GM23338 (cell line): ENCODE data around the gene TNFAIP8L1. TPM values are rescaled to one million over a fixed set of nuclear protein-coding genes. Genes with fewer than 3 reads are reported as not detected.

Experiments used
- ATAC-seq: fragments of 200-7000 bp; cut with Tn5 transposase; 3 replicates; pipeline ENCODE4 v1.9.1; 2020
- DNase-seq: peaks from one replicate; pipeline ENCODE4 v3.0.0-alpha.2; 2015; ENCODE audit warnings: low spot score
- H2AFZ ChIP-seq: fragments of 200-600 bp; sonication (generic); 2 replicates; pipeline ENCODE4 v1.8.0; 2016; ENCODE audit warnings: antibody characterized with exemption, mild to moderate bottlenecking, moderate library complexity
- H3F3A ChIP-seq: fragments of 200-600 bp; sonication (generic); replicated peaks from 2 replicates; pipeline ENCODE4 v1.8.0; 2017; ENCODE audit warnings: antibody characterized with exemption, mixed run types, low read depth
- H3K27ac ChIP-seq: fragments of 200-600 bp; sonication (generic); 2 replicates; pipeline ENCODE4 v1.6.1; 2016; ENCODE audit warnings: low read depth
- H3K27me3 ChIP-seq: fragments of 200-600 bp; sonication (generic); 2 replicates; pipeline ENCODE4 v1.8.0; 2016; ENCODE audit warnings: mild to moderate bottlenecking, mixed run types, moderate library complexity; ENCODE audit not compliant: insufficient read depth
- H3K36me3 ChIP-seq: fragments of 200-600 bp; sonication (generic); 2 replicates; pipeline ENCODE4 v1.8.0; 2016; ENCODE audit warnings: mild to moderate bottlenecking; ENCODE audit not compliant: insufficient read depth
- H3K4me1 ChIP-seq: fragments of 200-600 bp; sonication (generic); 2 replicates; pipeline ENCODE4 v1.8.0; 2016; ENCODE audit warnings: mild to moderate bottlenecking, moderate library complexity; ENCODE audit not compliant: insufficient read depth
- H3K4me2 ChIP-seq: fragments of 200-600 bp; sonication (generic); 2 replicates; pipeline ENCODE4 v1.7.1; 2017; ENCODE audit warnings: mixed run types
- H3K4me3 ChIP-seq: fragments of 200-600 bp; sonication (generic); 2 replicates; pipeline ENCODE4 v1.6.1; 2016; ENCODE audit warnings: mixed run types
- H3K79me2 ChIP-seq: fragments of 200-600 bp; sonication (generic); replicated peaks from 2 replicates; pipeline ENCODE4 v1.8.0; 2017; ENCODE audit warnings: mild to moderate bottlenecking; ENCODE audit not compliant: insufficient read depth
- H3K9me2 ChIP-seq: fragments of 200-600 bp; sonication (generic); 2 replicates; pipeline ENCODE4 v1.8.0; 2017; ENCODE audit not compliant: insufficient read depth
- H4K20me1 ChIP-seq: fragments of 200-600 bp; sonication (generic); replicated peaks from 2 replicates; pipeline ENCODE4 v1.8.0; 2017; ENCODE audit warnings: mild to moderate bottlenecking; ENCODE audit not compliant: insufficient read depth
- H3K27ac Mint-ChIP-seq: 2 replicates; pipeline ENCODE4 v1.8.0; 2020; ENCODE audit warnings: inconsistent platforms, mild to moderate bottlenecking, moderate library complexity, mixed read lengths
- H3K27me3 Mint-ChIP-seq: 3 replicates; pipeline ENCODE4 v1.8.0; 2022; ENCODE audit warnings: low read depth, mild to moderate bottlenecking, moderate library complexity, mixed read lengths, inconsistent platforms; ENCODE audit not compliant: insufficient read depth, poor library complexity
- H3K36me3 Mint-ChIP-seq: 3 replicates; pipeline ENCODE4 v1.8.0; 2021; ENCODE audit warnings: low read depth, mild to moderate bottlenecking, inconsistent platforms, moderate library complexity, mixed read lengths
- H3K4me1 Mint-ChIP-seq: 3 replicates; pipeline ENCODE4 v1.8.0; 2020; ENCODE audit warnings: mild to moderate bottlenecking, inconsistent platforms, mixed read lengths
- H3K4me3 Mint-ChIP-seq: 3 replicates; pipeline ENCODE4 v1.8.0; 2021; ENCODE audit warnings: moderate library complexity, mild to moderate bottlenecking, inconsistent platforms, mixed read lengths
- H3K9me3 Mint-ChIP-seq: 3 replicates; pipeline ENCODE4 v1.8.0; 2020; ENCODE audit warnings: moderate library complexity, mild to moderate bottlenecking, inconsistent platforms, mixed read lengths
- CREB1 ChIP-seq: fragments of 250-450 bp; sonication (Bioruptor Pico); IDR thresholded peaks from 2 replicates; pipeline ENCODE4 v1.5.0; 2020; ENCODE audit warnings: low read depth, mild to moderate bottlenecking, moderate library complexity
- CTCF ChIP-seq, 2 experiments: fragments of 200-600 bp in 1 of 2; sonication (generic) in 1 of 2; conservative IDR thresholded peaks; 2 replicates each; pipeline versions ENCODE4 v1.5.1 to v1.6.1; 2016 to 2017; ENCODE audit warnings: antibody characterized with exemption in 2 of 2, low read depth in 2 of 2, mild to moderate bottlenecking in 2 of 2, moderate library complexity in 1 of 2
- EZH2 ChIP-seq: fragments of 200-600 bp; sonication (generic); IDR thresholded peaks from one replicate; pipeline ENCODE4 v1.8.0; 2017; ENCODE audit warnings: antibody characterized with exemption, mild to moderate bottlenecking, low read depth; ENCODE audit not compliant: unreplicated experiment
- EZH2phosphoT487 ChIP-seq: fragments of 200-600 bp; sonication (generic); IDR thresholded peaks from one replicate; pipeline ENCODE4 v1.8.1; 2018; ENCODE audit warnings: antibody characterized with exemption; ENCODE audit not compliant: unreplicated experiment
- JUNB ChIP-seq: IDR thresholded peaks from one replicate; pipeline ENCODE4 v1.6.1; 2016; ENCODE audit warnings: antibody characterized with exemption; ENCODE audit not compliant: unreplicated experiment
- POLR2AphosphoS5 ChIP-seq: IDR thresholded peaks from 2 replicates; pipeline ENCODE4 v1.6.1; 2016; ENCODE audit warnings: antibody characterized with exemption, low read depth
- REST ChIP-seq: IDR thresholded peaks from one replicate; pipeline ENCODE4 v1.6.1; 2018; ENCODE audit warnings: antibody characterized with exemption; ENCODE audit not compliant: unreplicated experiment
- ZNF462 ChIP-seq: fragments of 250-450 bp; sonication (Bioruptor Pico); IDR thresholded peaks from 2 replicates; pipeline ENCODE4 v1.5.0; 2020; ENCODE audit warnings: mild to moderate bottlenecking, moderate library complexity
- polyA plus RNA-seq: library from polyadenylated mRNA; unstranded; fragments of >200 nt; fragmentation: Nextera tagmentation; extraction: Ambion mirVana; gene quantifications from 2 replicates; pipeline ENCODE4 v1.2.1, GENCODE V29; 2016
- total RNA-seq: library from RNA; depleted of rRNA; stranded (reverse); fragments of >200 nt; shearing (Covaris generic); gene quantifications from 2 replicates; pipeline ENCODE4 v1.2.3, GENCODE V29; 2014

Gene TNFAIP8L1
- total and polyA plus RNA-seq, 2 experiments from 2014 or later = 2.7 to 4.1 TPM

DNA sequence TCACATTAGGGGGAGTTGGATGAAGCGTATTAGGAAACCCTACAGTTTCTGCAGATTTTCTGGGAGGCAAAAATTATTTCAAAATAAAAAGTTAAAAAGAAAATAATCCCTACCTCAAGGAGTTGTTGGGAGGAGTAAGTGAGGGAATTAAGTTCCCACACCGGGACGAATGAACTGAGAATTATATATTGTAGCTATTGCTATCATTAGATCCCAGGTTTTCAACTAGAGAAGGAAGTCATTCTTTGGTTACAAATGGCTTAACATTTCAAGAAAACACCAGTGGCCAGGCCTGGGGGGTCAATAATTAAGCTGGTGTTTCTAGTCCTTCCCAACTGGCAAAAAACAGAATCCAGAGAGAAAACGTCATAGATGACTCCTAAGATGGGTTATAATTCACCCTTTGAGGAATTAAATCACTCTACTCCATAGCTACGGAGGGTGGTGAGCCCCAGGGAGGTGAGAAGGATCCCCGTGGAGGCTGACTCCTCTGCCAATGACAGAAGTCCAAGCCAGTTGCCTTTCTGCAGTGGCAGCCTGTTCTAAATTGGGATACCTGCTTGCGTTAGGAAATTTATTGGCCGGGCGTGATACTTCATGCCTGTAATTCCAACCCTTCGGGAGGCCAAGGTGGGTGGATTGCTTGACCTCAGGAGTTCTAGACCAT is 32.0 kb downstream of the TNFAIP8L1 start:
- peaks cover 17% of the 10 kb centered on the region; the same call in 1 of the 2 replicates for H3F3A ChIP-seq
- TF ChIP-seq EZH2phosphoT487 (no peak), REST (no peak), CREB1 (no peak), EZH2 (no peak), POLR2AphosphoS5 (no peak), ZNF462 (CRISPR knock-in tag) (no peak), CTCF (conservative IDR thresholded peaks at IDR 0.05; ENCODE audit: low read depth in 2 of 2) (no peak), JUNB (no peak)
- peaks cover 19% of the 10 kb centered on the region for H3K79me2 ChIP-seq
- no peak overlapping the region for H3K27ac Mint-ChIP-seq
- 0 out of 2 replicates have a peak, but pooled peaks cover 5% of the 10 kb centered on the region for H3K4me1 ChIP-seq
- H3K4me3 ChIP-seq = no peak overlapping the region
- H3K36me3 Mint-ChIP-seq = peaks cover 9% of the 10 kb centered on the region; the same call in 2 of the 3 replicates
- no peaks in the 10 kb centered on the region for H3K9me3 Mint-ChIP-seq
- no peak for ATAC-seq
- no peaks in the 10 kb centered on the region for H3K9me2 ChIP-seq
- no peaks in the 10 kb centered on the region for H3K27me3 ChIP-seq
- H3K27me3 Mint-ChIP-seq = peaks cover 8% of the 10 kb centered on the region
- H3K4me1 Mint-ChIP-seq = peaks cover 2% of the 10 kb centered on the region; the same call in 2 of the 3 replicates
- DNase-seq = no peak
- no peak overlapping the region for H3K4me2 ChIP-seq
- H2AFZ ChIP-seq = no peak overlapping the region; the same call in 1 of the 2 replicates
- H4K20me1 ChIP-seq = 0 out of 2 replicates have a peak, but pooled peaks cover 2% of the 10 kb centered on the region
- no peak overlapping the region for H3K27ac ChIP-seq
- H3K4me3 Mint-ChIP-seq = no peak overlapping the region; the same call in 2 of the 3 replicates
- H3K36me3 ChIP-seq = no peaks in the 10 kb centered on the region
